Heart left ventricle (tissue), 16 donors: ENCODE results near the gene RGS10. TPM values are rescaled to one million over a fixed set of nuclear protein-coding genes. Genes with fewer than 3 reads are reported as not detected.

Experiments used
- ATAC-seq, 4 donors: fragments of 200-7000 bp; cut with Tn5 transposase; one replicate each; pipeline ENCODE4 v1.9.1; 2020 to 2022; ENCODE audit warnings: moderate library complexity in 4 of 4, mild to moderate bottlenecking in 3 of 4, moderate number of reproducible peaks in 1 of 4
- DNase-seq, 5 donors: peaks; one replicate each; pipeline ENCODE4 v3.0.0-alpha.2; 2020
- H3K27ac ChIP-seq, 12 donors: fragments of 200-600 bp; sonication (generic) in 4 of 12; one replicate each; pipeline versions ENCODE4 v1.5.0 to v1.8.0; 2016 to 2022; ENCODE audit warnings: mild to moderate bottlenecking in 2 of 12
- H3K27me3 ChIP-seq, 9 donors: fragments of 200-600 bp; sonication (generic) in 2 of 9; one replicate each; pipeline versions ENCODE4 v1.5.1 to v1.8.0; 2016 to 2022; ENCODE audit warnings: mild to moderate bottlenecking in 3 of 9
- H3K36me3 ChIP-seq, 9 donors: fragments of 200-600 bp; sonication (generic) in 2 of 9; one replicate each; pipeline versions ENCODE4 v1.5.0 to v1.8.0; 2018 to 2022; ENCODE audit warnings: mild to moderate bottlenecking in 2 of 9
- H3K4me1 ChIP-seq, 12 donors: fragments of 200-600 bp; sonication (generic) in 4 of 12; one replicate each; pipeline versions ENCODE4 v1.5.0 to v1.8.0; 2016 to 2022; ENCODE audit warnings: mild to moderate bottlenecking in 3 of 12
- H3K4me3 ChIP-seq, 12 donors: fragments of 200-600 bp; sonication (generic) in 4 of 12; one replicate each; pipeline versions ENCODE4 v1.5.0 to v1.8.0; 2017 to 2022; ENCODE audit warnings: mild to moderate bottlenecking in 9 of 12, moderate library complexity in 4 of 12
- H3K9me3 ChIP-seq, 12 donors: fragments of 200-600 bp; sonication (generic) in 4 of 12; one replicate each; pipeline versions ENCODE4 v1.5.0 to v1.8.0; 2016 to 2022; ENCODE audit warnings: mild to moderate bottlenecking in 1 of 12
- CTCF ChIP-seq, 12 donors: fragments of 200-600 bp; sonication (generic) in 4 of 12; IDR thresholded peaks; one replicate each; pipeline versions ENCODE4 v1.5.0 to v1.8.0; 2018 to 2022; ENCODE audit warnings: antibody characterized with exemption in 12 of 12, mild to moderate bottlenecking in 5 of 12
- POLR2A ChIP-seq, 2 donors: fragments of 450-650 bp; IDR thresholded peaks; one replicate each; pipeline ENCODE4 v1.6.1; 2017; ENCODE audit warnings: antibody characterized with exemption in 2 of 2, mild to moderate bottlenecking in 2 of 2, moderate library complexity in 2 of 2
- WGBS, 4 donors: extraction: QIAGEN DNeasy Blood & Tissue Kit in 2 of 4; methylation state at CpG; one replicate each; pipeline versions ENCODE4 v1.1.5 to v1.1.7; 2013 to 2018; 5-methylcytosine and 5-hydroxymethylcytosine counted together
- intact Hi-C, 10 donors: fragments of 100-400 bp; cut with DNase I; formaldehyde crosslinking; loops; one replicate each; pipeline versions ENCODE4 v1.11.1 to v1.14.2; 2022
- polyA plus RNA-seq, 2 donors: library from polyadenylated mRNA; stranded (reverse); fragments of 200-250 nt; gene quantifications; one replicate each; pipeline ENCODE4 v1.2.3, GENCODE V29; 2013
- total RNA-seq, 9 donors: library from RNA; depleted of rRNA in 2 of 9; stranded (reverse); fragments of >200 nt in 2 of 9; fragmentation: NEBNext Ultra II Directional in 3 of 9; extraction: Animal tissue kit (Norgen Biotek cat#: 25700) in 3 of 9; gene quantifications; one replicate each; pipeline versions ENCODE4 v1.1.0 to v1.2.4, GENCODE V29; 2016 to 2023
- donor health status: ischemic (EF 13 %, LVEDD 7.1; RV severe dilation, severe dysfunction).
- donor health status: healthy with polysubstance abuse.
- donor health status: DM: no; HTN: yes; CAD: no.
- donor health status: DM: no; HTN: no; CAD: no.
- donor health status: ischemic (EF 25% LVEDD 6.9; RV normal size, moderate dysfunction).
- donor health status: ischemic (EF 25% LVEDD 5.7; RV mildly dilated, moderate dysfunction).
- donor health status: healthy.
- donor health status: DM: yes; HTN: yes; CAD: no.
- donor health status: ischemic (EF 35%, LVEDD 5.7; RV mildly dilated, moderate dysfunction).
- donor health status: nonischemic (EF 11% LVEDD 7.7; RV severe dilation, severe dysfunction).
- donor health status: DM: yes; HTN: yes; CAD: no.
- donor health status: PGD.
- donor health status: ischemic (EF 29% LVEDD 5.4; RV normal size, mild dysfunction).
- donor health status: nonischemic (EF 23%, LVEDD 6.1; RV moderate dilation, normal function).

RGS10 gene
- total and polyA plus RNA-seq, 11 donors, result 1.6 to 25.2 (median 4.7) TPM

- H3K27me3 ChIP-seq, result no peaks in the 10 kb centered on the region
- H3K36me3 ChIP-seq, result peaks cover 0 to 36% (median 0%) of the 10 kb centered on the region in 9 donors
- H3K4me3 ChIP-seq, result no peak overlapping the region
- H3K27ac ChIP-seq, result no peak overlapping the region
- no peaks in the 10 kb centered on the region for H3K9me3 ChIP-seq
- ATAC-seq (peak in 1 of 4 donors; percentile 45), DNase-seq (no peak)
- WGBS, 4 donors, result 73 to 81% (median 77%) methylated on average over 6 of the region's 6 CpGs
- no peak for TF ChIP-seq CTCF (IDR thresholded peaks at IDR 0.05)
- no peak for TF ChIP-seq POLR2A (IDR thresholded peaks at IDR 0.05)
- peaks cover 0 to 30% (median under 1%) of the 10 kb centered on the region in 12 donors for H3K4me1 ChIP-seq
- intact Hi-C loops, result no loop called here
Measured at GRCh38 chr10:119521443-119522204, 20.9 kb downstream of the RGS10 start.

GRCh38 chr10:119520283-119520682 is 22.2 kb downstream of the RGS10 start:
- intact Hi-C loops, result no loop called here
- Histone ChIP-seq H3K9me3 (no peaks in the 10 kb centered on the region), H3K36me3 (peaks cover 0 to 28% (median 0%) of the 10 kb centered on the region in 9 donors), H3K4me1 (peaks cover 0 to 43% (median 7%) of the 10 kb centered on the region in 12 donors), H3K27ac (no peak overlapping the region), H3K4me3 (no peak overlapping the region), H3K27me3 (no peaks in the 10 kb centered on the region)
- 82 to 88% (median 86%) methylated on average over 16 of the region's 16 CpGs for WGBS, 4 donors
- ATAC-seq, result no peak
- DNase-seq, result no peak
- no peak for TF ChIP-seq CTCF (IDR thresholded peaks at IDR 0.05)

DNA sequence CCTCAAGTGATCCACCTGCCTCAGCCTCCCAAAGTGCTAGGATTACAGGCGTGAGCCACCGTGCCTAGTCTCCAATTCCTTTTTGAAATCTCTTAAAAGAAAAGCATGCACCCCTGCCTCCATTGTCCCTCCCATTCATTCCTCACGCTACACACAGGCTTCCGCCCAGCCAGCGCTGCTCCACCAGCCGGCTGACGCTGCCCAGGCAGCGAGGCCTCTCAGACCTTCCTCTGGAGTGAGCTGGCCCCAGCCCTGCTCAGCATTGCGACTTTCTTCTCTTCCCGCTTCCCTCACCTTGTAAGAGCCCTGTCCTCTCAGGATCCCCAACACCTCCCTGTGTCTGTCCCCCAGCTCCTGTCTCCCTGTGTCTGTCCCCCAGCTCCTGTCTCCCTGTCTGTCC is 23.6 kb downstream of the RGS10 start:
- H3K36me3 ChIP-seq, result peaks cover 0 to 22% (median 0%) of the 10 kb centered on the region in 9 donors
- WGBS, 4 donors, result 88 to 92% (median 91%) methylated on average over 10 of the region's 10 CpGs
- DNase-seq (no peak), ATAC-seq (no peak)
- H3K9me3 ChIP-seq, result no peaks in the 10 kb centered on the region
- H3K27ac ChIP-seq, result peak overlapping the region in 1 of 12 donors; percentile 87
- peaks cover 0 to 45% (median 8%) of the 10 kb centered on the region in 12 donors for H3K4me1 ChIP-seq
- H3K4me3 ChIP-seq, result no peak overlapping the region
- intact Hi-C loops, result no loop called here
- no peaks in the 10 kb centered on the region for H3K27me3 ChIP-seq
- no peak for TF ChIP-seq POLR2A (IDR thresholded peaks at IDR 0.05)
- TF ChIP-seq CTCF (IDR thresholded peaks at IDR 0.05), result no peak

DNA sequence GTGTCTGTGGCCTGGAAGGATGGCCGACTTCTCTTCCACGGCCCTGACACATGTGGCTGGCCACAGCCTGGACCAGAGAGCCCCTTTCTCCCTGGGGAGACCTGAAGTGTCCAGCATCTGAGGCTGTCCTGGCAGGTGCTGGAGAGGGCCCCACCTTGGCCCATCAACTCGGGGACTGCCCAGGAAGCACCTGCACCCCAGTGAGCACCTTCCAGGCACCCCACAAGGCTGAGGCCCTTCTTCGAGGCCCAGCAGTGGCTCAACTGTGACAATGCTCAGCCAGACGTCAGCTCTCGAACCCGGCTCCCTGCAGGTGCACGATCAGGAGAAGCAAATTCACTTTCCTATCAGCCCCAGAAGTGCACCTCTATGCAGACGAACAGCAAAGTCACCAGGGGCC is 24.3 kb downstream of the RGS10 start:
- H3K4me1 ChIP-seq, result peaks cover 0 to 45% (median 8%) of the 10 kb centered on the region in 12 donors
- DNase-seq (no peak), ATAC-seq (no peak)
- H3K9me3 ChIP-seq, result no peaks in the 10 kb centered on the region
- intact Hi-C loops, result no loop called here
- H3K4me3 ChIP-seq, result peak overlapping the region in 1 of 12 donors; percentile 20
- peaks cover 0 to 22% (median 0%) of the 10 kb centered on the region in 9 donors for H3K36me3 ChIP-seq
- WGBS, 4 donors, result 87 to 93% (median 89%) methylated on average over 8 to 9 of the region's 9 CpGs
- H3K27me3 ChIP-seq, result no peaks in the 10 kb centered on the region
- H3K27ac ChIP-seq, result peak overlapping the region in 1 of 12 donors; percentile 87
- TF ChIP-seq POLR2A (IDR thresholded peaks at IDR 0.05) (no peak), CTCF (IDR thresholded peaks at IDR 0.05) (no peak)
